GM23248 (cell line): ENCODE data around the gene HAUS6.

Experiments used
- EZH2 ChIP-seq: fragments of 200-600 bp; sonication (generic); IDR thresholded peaks from 2 replicates; pipeline ENCODE4 v1.6.1; 2018; ENCODE audit warnings: antibody characterized with exemption, mild to moderate bottlenecking; ENCODE audit not compliant: insufficient read depth, poor library complexity, severe bottlenecking
- EZH2phosphoT487 ChIP-seq: fragments of 200-600 bp; sonication (generic); IDR thresholded peaks from 2 replicates; pipeline ENCODE4 v1.6.1; 2018; ENCODE audit warnings: antibody characterized with exemption, moderate library complexity, mild to moderate bottlenecking, low read depth; ENCODE audit not compliant: insufficient read depth

- no peak for TF ChIP-seq EZH2
- TF ChIP-seq EZH2phosphoT487: no peak
Observed at GRCh38 chr9:19133549-19134345, 31.0 kb upstream of the HAUS6 start.
